H9 (cell line): Measurements from ENCODE around the gene SLC25A12. TPM values are rescaled to one million over a fixed set of nuclear protein-coding genes. Genes with fewer than 3 reads are reported as not detected.

Experiments
- DNase-seq: peaks from one replicate; pipeline ENCODE4 v3.0.0-alpha.2; 2017
- H2AFZ ChIP-seq: one replicate; pipeline ENCODE4 v1.6.1; 2013; ENCODE audit warnings: mild to moderate bottlenecking, low read length, control low read depth, moderate library complexity
- H2AK5ac ChIP-seq: 2 replicates; pipeline ENCODE4 v1.6.1; 2013; ENCODE audit warnings: low read length, control low read depth, mixed read lengths; ENCODE audit not compliant: insufficient read length
- H2BK120ac ChIP-seq: one replicate; pipeline ENCODE4 v1.6.1; 2013; ENCODE audit warnings: low read depth, mild to moderate bottlenecking, low read length, control low read depth, inconsistent platforms; ENCODE audit not compliant: poor library complexity, severe bottlenecking
- H2BK12ac ChIP-seq: 2 replicates; pipeline ENCODE4 v1.6.1; 2013; ENCODE audit warnings: low read length, control low read depth, mixed read lengths, low read depth; ENCODE audit not compliant: insufficient read length
- H2BK15ac ChIP-seq: 2 replicates; pipeline ENCODE4 v1.6.1; 2013; ENCODE audit warnings: low read depth, low read length, control low read depth
- H2BK20ac ChIP-seq: one replicate; pipeline ENCODE4 v1.6.1; 2013; ENCODE audit warnings: low read depth, mild to moderate bottlenecking, low read length, control low read depth, inconsistent platforms; ENCODE audit not compliant: poor library complexity, severe bottlenecking
- H2BK5ac ChIP-seq: 2 replicates; pipeline ENCODE4 v1.6.1; 2013; ENCODE audit warnings: low read length, control low read depth, mixed read lengths; ENCODE audit not compliant: insufficient read length
- H3K14ac ChIP-seq: 2 replicates; pipeline ENCODE4 v1.6.1; 2013; ENCODE audit warnings: low read length, control low read depth; ENCODE audit not compliant: insufficient read depth
- H3K18ac ChIP-seq: 2 replicates; pipeline ENCODE4 v1.6.1; 2013; ENCODE audit warnings: low read depth, mild to moderate bottlenecking, mixed read lengths, low read length, control low read depth; ENCODE audit not compliant: insufficient read length
- H3K23ac ChIP-seq: 2 replicates; pipeline ENCODE4 v1.6.1; 2013; ENCODE audit warnings: low read length, control low read depth, mixed read lengths, low read depth; ENCODE audit not compliant: insufficient read length
- H3K23me2 ChIP-seq: 2 replicates; pipeline ENCODE4 v1.6.1; 2013; ENCODE audit warnings: low read depth, mild to moderate bottlenecking, mixed read lengths, low read length, control low read depth; ENCODE audit not compliant: insufficient read length, poor library complexity, severe bottlenecking
- H3K27ac ChIP-seq: 2 replicates; pipeline ENCODE4 v1.5.1; 2013; ENCODE audit warnings: low read length, control low read depth, mixed read lengths, low read depth; ENCODE audit not compliant: insufficient read length
- H3K27me3 ChIP-seq: 2 replicates; pipeline ENCODE4 v1.6.1; 2013; ENCODE audit warnings: low read length, control low read depth, inconsistent platforms; ENCODE audit not compliant: insufficient read depth
- H3K4ac ChIP-seq: 2 replicates; pipeline ENCODE4 v1.6.1; 2013; ENCODE audit warnings: low read depth, mild to moderate bottlenecking, control low read depth, inconsistent platforms, low read length, moderate library complexity
- H3K4me1 ChIP-seq: 2 replicates; pipeline ENCODE4 v1.6.1; 2013; ENCODE audit warnings: low read length, control low read depth, inconsistent platforms; ENCODE audit not compliant: insufficient read depth
- H3K4me2 ChIP-seq: 2 replicates; pipeline ENCODE4 v1.6.1; 2013; ENCODE audit warnings: low read length, control low read depth, mixed read lengths; ENCODE audit not compliant: insufficient read length, insufficient read depth
- H3K56ac ChIP-seq: 2 replicates; pipeline ENCODE4 v1.6.1; 2013; ENCODE audit warnings: low read depth, mild to moderate bottlenecking, mixed read lengths, low read length, control low read depth; ENCODE audit not compliant: insufficient read length
- H3K79me1 ChIP-seq: 2 replicates; pipeline ENCODE4 v1.6.1; 2013; ENCODE audit warnings: low read depth, mild to moderate bottlenecking, moderate library complexity, low read length, control low read depth, inconsistent platforms; ENCODE audit not compliant: insufficient read depth, poor library complexity, severe bottlenecking
- H3K79me2 ChIP-seq: 2 replicates; pipeline ENCODE4 v1.6.1; 2013; ENCODE audit warnings: low read length, control low read depth, inconsistent platforms; ENCODE audit not compliant: insufficient read depth
- H3K9ac ChIP-seq: 2 replicates; pipeline ENCODE4 v1.6.1; 2013; ENCODE audit warnings: low read length, control low read depth, mixed read lengths; ENCODE audit not compliant: insufficient read length; ENCODE audit errors: extremely low read depth
- H3K9me3 ChIP-seq: one replicate; pipeline ENCODE4 v1.6.1; 2013; ENCODE audit warnings: low read depth, low read length, inconsistent platforms; ENCODE audit not compliant: control insufficient read depth
- H3T11ph ChIP-seq: one replicate; pipeline ENCODE4 v1.6.1; 2013; ENCODE audit warnings: mild to moderate bottlenecking, low read length, control low read depth, inconsistent platforms
- H4K20me1 ChIP-seq: one replicate; pipeline ENCODE4 v1.6.1; 2013; ENCODE audit not compliant: control insufficient read depth, insufficient read length, insufficient read depth
- H4K5ac ChIP-seq: 2 replicates; pipeline ENCODE4 v1.6.1; 2013; ENCODE audit warnings: low read depth, mild to moderate bottlenecking, mixed read lengths, low read length, control low read depth; ENCODE audit not compliant: insufficient read length
- H4K8ac ChIP-seq: replicated peaks from 2 replicates; pipeline ENCODE4 v1.6.1; 2013; ENCODE audit warnings: low read length, control low read depth, mixed read lengths, low read depth; ENCODE audit not compliant: insufficient read length
- H4K91ac ChIP-seq: 2 replicates; pipeline ENCODE4 v1.6.1; 2013; ENCODE audit warnings: low read depth, mild to moderate bottlenecking, moderate library complexity, mixed read lengths, low read length, control low read depth; ENCODE audit not compliant: insufficient read length
- H3K27ac Mint-ChIP-seq, 3 experiments: 2 replicates in 2 of 3; 3 replicates in 1 of 3; pipeline ENCODE4 v1.8.0; 2020 to 2021; ENCODE audit warnings: mixed read lengths in 3 of 3, mild to moderate bottlenecking in 1 of 3, moderate library complexity in 1 of 3
- H3K27me3 Mint-ChIP-seq: 2 replicates; pipeline ENCODE4 v1.8.0; 2021; ENCODE audit warnings: low read depth, mild to moderate bottlenecking, moderate library complexity, mixed read lengths
- H3K36me3 Mint-ChIP-seq, 3 experiments: 2 replicates in 2 of 3; 3 replicates in 1 of 3; pipeline ENCODE4 v1.8.0; 2020 to 2021; ENCODE audit warnings: low read depth in 3 of 3, mixed read lengths in 3 of 3; ENCODE audit not compliant: insufficient read depth in 1 of 3
- H3K4me1 Mint-ChIP-seq, 2 experiments: 2 replicates each; pipeline ENCODE4 v1.8.0; 2020; ENCODE audit warnings: mixed read lengths in 2 of 2
- H3K4me3 Mint-ChIP-seq, 2 experiments: 2 replicates in 1 of 2; 3 replicates in 1 of 2; pipeline ENCODE4 v1.8.0; 2020 to 2021; ENCODE audit warnings: mild to moderate bottlenecking in 2 of 2, mixed read lengths in 2 of 2, moderate library complexity in 1 of 2
- H3K9me3 Mint-ChIP-seq, 2 experiments: 2 replicates in 1 of 2; 3 replicates in 1 of 2; pipeline ENCODE4 v1.8.0; 2020; ENCODE audit warnings: mild to moderate bottlenecking in 2 of 2, mixed read lengths in 2 of 2, moderate library complexity in 1 of 2
- CTCF ChIP-seq: fragments of 200-600 bp; sonication (generic); conservative IDR thresholded peaks from 3 replicates; pipeline ENCODE4 v1.8.0; 2021; ENCODE audit warnings: antibody characterized with exemption, mild to moderate bottlenecking
- WGBS: extraction: QIAGEN DNeasy Blood & Tissue Kit; methylation state at CpG from one replicate; pipeline ENCODE4 v1.1.7; 2013; ENCODE audit warnings: missing lambda C conversion rate, low lambda C conversion rate, mixed read lengths; ENCODE audit not compliant: insufficient read length; ENCODE audit errors: extremely low coverage; 5-methylcytosine and 5-hydroxymethylcytosine counted together
- total RNA-seq: library from RNA; stranded (reverse); gene quantifications from 2 replicates; pipeline ENCODE4 v1.2.1, GENCODE V29; 2021

SLC25A12 gene
- total RNA-seq, 1 experiment from 2014 or later, result 10.1 TPM

- no peak overlapping the region for H3K14ac ChIP-seq
- peaks cover 3% of the 10 kb centered on the region; the same call in 1 of the 2 replicates for H3K27me3 Mint-ChIP-seq
- no peak overlapping the region for H3K27ac ChIP-seq
- no peak for DNase-seq
- H2AFZ ChIP-seq, result no peak overlapping the region
- peaks cover 25 to 56% (median 34%) of the 10 kb centered on the region in 3 experiments for H3K36me3 Mint-ChIP-seq
- WGBS, result no CpG with 5 or more reads among the region's 5 CpGs
- no peaks in the 10 kb centered on the region for H3K79me2 ChIP-seq
- no peak overlapping the region for H2BK120ac ChIP-seq
- H3K23ac ChIP-seq, result no peak overlapping the region
- H3K56ac ChIP-seq, result no peak overlapping the region
- H3K79me1 ChIP-seq, result no peaks in the 10 kb centered on the region
- H3T11ph ChIP-seq, result no peak overlapping the region
- no peak overlapping the region for H2AK5ac ChIP-seq
- no peak overlapping the region for H3K4me2 ChIP-seq
- H3K9me3 Mint-ChIP-seq, result peaks cover 42 to 54% of the 10 kb centered on the region in 2 experiments
- no peak overlapping the region for H4K8ac ChIP-seq
- no peaks in the 10 kb centered on the region for H4K20me1 ChIP-seq
- no peak overlapping the region for H3K9ac ChIP-seq
- no peaks in the 10 kb centered on the region for H3K27me3 ChIP-seq
- H3K23me2 ChIP-seq, result no peaks in the 10 kb centered on the region
- no peak overlapping the region for H3K4me3 Mint-ChIP-seq
- no peaks in the 10 kb centered on the region for H3K9me3 ChIP-seq
- no peak for TF ChIP-seq CTCF
- no peak overlapping the region for H2BK20ac ChIP-seq
- no peak overlapping the region for H2BK5ac ChIP-seq
- no peaks in the 10 kb centered on the region for H3K4me1 ChIP-seq
- H2BK15ac ChIP-seq, result no peak overlapping the region
- no peak overlapping the region for H3K18ac ChIP-seq
- no peaks in the 10 kb centered on the region for H3K4me1 Mint-ChIP-seq
- H3K27ac Mint-ChIP-seq, result no peak overlapping the region
- no peak overlapping the region for H4K5ac ChIP-seq
- no peak overlapping the region for H4K91ac ChIP-seq
- H2BK12ac ChIP-seq, result no peak overlapping the region
- no peak overlapping the region for H3K4ac ChIP-seq
These were observed 121.7 kb downstream of the SLC25A12 start for GRCh38 chr2:171772373-171772772.
